Frontal cortex (tissue), 4 donors: ENCODE measurements around the gene CSF1. TPM values are rescaled to one million over a fixed set of nuclear protein-coding genes. Genes with fewer than 3 reads are reported as not detected.
"Not testable (repeated sequence)": the region's sequence is repeated elsewhere in the genome, so short reads cannot be mapped to it uniquely, and the experiment has no call there.

Source experiments
- DNase-seq, 2 donors: peaks; one replicate each; pipeline ENCODE4 v3.0.0; 2012; ENCODE audit warnings: low spot score in 2 of 2
- FAIRE-seq: peaks from 2 replicates; lab custom pipeline; 2012; peaks lifted over from hg19 to GRCh38; lab: Jason Lieb, UNC
- total RNA-seq: library from RNA; depleted of rRNA; stranded (reverse); fragments of >200 nt; gene quantifications from one replicate; pipeline ENCODE4 v1.2.3, GENCODE V29; 2014
- donor health status: control.
- donor health status: control.
- donor health status: control.

The CSF1 gene
- total RNA-seq, 1 donor from 2014 or later = 1.6 TPM

DNA sequence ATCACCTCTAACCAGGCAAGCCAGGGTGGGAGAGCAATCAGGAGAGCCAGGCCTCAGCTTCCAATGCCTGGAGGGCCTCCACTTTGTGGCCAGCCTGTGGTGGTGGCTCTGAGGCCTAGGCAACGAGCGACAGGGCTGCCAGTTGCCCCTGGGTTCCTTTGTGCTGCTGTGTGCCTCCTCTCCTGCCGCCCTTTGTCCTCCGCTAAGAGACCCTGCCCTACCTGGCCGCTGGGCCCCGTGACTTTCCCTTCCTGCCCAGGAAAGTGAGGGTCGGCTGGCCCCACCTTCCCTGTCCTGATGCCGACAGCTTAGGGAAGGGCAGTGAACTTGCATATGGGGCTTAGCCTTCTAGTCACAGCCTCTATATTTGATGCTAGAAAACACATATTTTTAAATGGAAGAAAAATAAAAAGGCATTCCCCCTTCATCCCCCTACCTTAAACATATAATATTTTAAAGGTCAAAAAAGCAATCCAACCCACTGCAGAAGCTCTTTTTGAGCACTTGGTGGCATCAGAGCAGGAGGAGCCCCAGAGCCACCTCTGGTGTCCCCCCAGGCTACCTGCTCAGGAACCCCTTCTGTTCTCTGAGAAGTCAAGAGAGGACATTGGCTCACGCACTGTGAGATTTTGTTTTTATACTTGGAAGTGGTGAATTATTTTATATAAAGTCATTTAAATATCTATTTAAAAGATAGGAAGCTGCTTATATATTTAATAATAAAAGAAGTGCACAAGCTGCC is 19.8 kb downstream of the CSF1 start:
- FAIRE-seq (no peak), DNase-seq (no peak)

- DNase-seq = peak in 1 of 2 donors; percentile 54
These were observed 20.6 kb downstream of the CSF1 start for GRCh38 chr1:109931189-109931731.

GRCh38 chr1:109931911-109932636 is 21.4 kb downstream of the CSF1 start:
- FAIRE-seq (no peak), DNase-seq (no peak)

More at GRCh38 chr1:109931189-109931731, 20.6 kb downstream of the CSF1 start:
- FAIRE-seq = no peak

DNA sequence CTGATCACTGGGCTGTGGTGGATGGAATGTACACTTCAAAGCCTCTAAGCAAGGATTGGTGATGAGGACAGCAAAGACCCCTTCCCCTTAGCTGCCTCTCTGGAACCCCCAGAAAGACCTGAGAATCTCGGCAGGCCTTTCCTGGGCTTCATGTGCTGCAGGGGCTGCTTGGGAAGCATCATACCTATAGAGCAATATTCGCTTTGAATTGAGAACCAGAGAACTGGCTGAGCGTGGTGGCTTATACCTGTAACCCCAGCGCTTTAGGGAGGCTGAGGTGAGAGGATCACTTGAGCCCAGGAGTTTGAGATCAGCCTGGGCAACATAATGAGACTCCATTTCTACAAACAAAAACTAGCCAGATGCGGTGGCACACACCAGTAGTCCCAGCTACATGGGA is 22.0 kb downstream of the CSF1 start:
- FAIRE-seq (no peak), DNase-seq (no peak)

- FAIRE-seq (no peak), DNase-seq (no peak)
These were observed 23.4 kb downstream of the CSF1 start for GRCh38 chr1:109933856-109934711.

GRCh38 chr1:109935451-109935900 is 24.8 kb downstream of the CSF1 start:
- DNase-seq (no peak), FAIRE-seq (no peak)

GRCh38 chr1:109937738-109938137 is 27.1 kb downstream of the CSF1 start:
- DNase-seq (no peak), FAIRE-seq (no peak)

GRCh38 chr1:109938556-109938955 is 27.9 kb downstream of the CSF1 start:
- no peak for FAIRE-seq
- no peak for DNase-seq

- DNase-seq (no peak), FAIRE-seq (no peak)
These were observed 31.8 kb downstream of the CSF1 start for GRCh38 chr1:109942434-109942833.

DNA sequence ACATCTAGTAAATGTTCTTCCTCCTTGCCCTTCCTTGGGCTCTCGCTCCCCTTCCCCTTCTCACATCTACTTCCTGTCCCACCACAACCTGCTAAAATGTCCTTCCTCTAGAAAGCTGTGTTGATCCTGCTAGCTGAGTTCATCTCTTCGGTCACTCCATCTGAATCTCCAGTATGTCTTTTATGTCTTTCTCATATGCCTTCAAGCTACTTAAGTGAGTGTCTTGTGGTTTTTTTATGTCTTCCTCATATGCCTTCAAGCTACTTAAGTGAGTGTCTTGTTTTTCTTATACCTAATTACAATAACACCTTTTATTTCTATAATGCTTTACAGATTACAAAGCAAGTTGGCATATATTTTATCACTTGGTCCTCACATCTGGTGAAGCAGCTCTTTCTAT is 33.9 kb downstream of the CSF1 start:
- FAIRE-seq = no peak
- no peak for DNase-seq

DNA sequence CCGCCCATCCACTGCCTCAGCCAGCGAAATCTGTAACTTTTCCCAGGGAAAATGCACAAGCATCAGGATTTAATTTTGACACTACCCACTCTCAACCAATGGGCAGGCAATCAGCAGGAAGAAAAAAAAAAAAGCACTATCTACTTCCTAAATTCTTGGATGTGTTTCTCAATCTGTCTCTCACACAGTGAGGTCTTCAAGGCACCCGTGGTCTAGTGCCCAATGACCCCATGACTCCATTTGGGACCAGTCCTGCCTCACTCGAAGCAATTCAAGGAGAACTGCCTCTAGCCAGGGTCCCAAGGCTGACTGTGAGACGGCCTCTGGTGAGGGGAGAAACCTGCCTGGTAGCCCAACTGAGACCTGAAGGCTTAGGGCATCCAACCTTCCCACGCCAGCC is 35.9 kb downstream of the CSF1 start:
- FAIRE-seq (no peak), DNase-seq (no peak)

- no peak for FAIRE-seq
- DNase-seq = no peak
These were observed 37.1 kb downstream of the CSF1 start for GRCh38 chr1:109947582-109948284.

GRCh38 chr1:109948285-109948630 is 37.6 kb downstream of the CSF1 start:
- FAIRE-seq (no peak), DNase-seq (no peak)

DNA sequence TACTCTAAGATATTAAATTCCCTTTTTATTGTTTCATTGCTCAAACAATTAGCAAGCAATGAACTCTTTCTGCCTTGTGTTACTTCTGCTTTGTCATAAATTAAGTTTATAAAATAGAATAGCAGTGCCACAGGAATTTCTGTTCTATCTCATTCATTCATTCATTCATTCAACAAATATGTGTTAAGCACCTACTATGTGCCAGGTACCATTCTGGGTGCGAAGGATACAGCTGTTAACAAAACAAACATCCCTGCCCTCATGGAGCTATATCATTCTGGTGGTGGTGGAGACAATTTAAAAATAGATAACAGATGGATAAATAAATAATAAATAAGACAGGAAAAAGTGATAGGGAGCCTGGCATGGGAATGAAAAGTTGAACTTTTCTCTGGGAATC is 39.4 kb downstream of the CSF1 start:
- DNase-seq (no peak), FAIRE-seq (no peak)

DNA sequence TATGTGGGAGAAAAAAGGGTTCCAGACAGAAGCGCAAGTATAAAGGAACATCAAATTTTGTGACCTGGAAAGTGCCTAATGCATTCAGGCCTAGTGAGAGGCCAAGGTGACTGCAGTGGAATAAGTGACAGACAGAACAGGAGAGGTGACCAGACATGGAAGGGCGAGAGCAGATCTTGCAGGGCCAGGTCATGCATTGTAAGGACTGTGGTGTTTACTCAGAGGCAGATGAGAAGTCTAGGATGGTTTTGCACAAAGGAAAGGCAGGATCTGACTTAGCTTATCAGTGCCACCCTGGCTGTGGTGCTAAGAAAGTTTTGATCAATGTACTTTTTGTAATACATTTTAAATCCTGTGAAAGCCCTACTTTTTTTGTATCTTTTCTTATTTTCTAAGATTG is 39.9 kb downstream of the CSF1 start:
- DNase-seq (no peak), FAIRE-seq (no peak)

DNA sequence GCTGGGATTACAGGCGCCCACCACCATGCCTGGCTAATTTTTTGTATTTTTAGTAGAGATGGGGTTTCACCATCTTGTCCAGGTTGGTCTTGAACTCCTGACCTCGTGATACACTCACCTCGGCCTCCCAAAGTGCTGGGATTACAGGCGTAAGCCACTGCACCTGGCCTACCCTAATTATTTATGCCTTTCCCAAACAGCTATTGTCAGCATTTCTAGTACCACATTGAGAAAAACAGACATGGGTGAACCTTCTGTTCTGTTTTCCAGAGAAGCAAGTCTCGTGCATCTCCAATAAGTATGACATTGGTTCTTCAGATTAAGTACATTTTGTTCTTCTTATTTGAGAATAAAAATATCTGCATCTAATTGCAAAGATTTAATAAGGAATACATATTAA is 40.9 kb downstream of the CSF1 start:
- DNase-seq, FAIRE-seq: not testable (repeated sequence)

DNA sequence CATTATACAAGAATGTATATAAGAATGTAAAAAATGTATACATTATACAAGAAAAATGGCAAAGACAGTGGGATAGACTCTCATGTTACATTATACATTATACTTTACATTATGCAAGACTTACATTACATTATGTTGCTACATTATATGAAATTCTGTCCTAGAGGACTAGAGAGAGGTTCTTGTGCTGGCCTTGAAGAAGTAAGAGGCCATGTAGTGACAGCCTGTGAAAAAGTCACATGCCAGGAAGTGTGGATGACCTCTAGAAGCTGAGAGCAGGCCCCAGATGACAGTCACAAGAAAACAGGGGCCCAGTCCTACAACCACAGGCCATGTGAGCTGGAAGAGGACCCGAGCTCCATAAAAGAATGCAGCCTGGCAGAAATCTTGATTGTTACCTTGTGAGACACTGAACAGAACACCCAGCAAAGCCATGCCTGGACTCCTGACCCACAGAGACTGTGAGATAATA is 43.4 kb downstream of the CSF1 start:
- FAIRE-seq (no peak), DNase-seq (no peak)

- DNase-seq = no peak
- FAIRE-seq = no peak
These were observed 49.0 kb downstream of the CSF1 start for GRCh38 chr1:109959632-109959973.

- no peak for DNase-seq
- FAIRE-seq = no peak
These were observed 49.5 kb downstream of the CSF1 start for GRCh38 chr1:109959974-109960744.
